Lung (tissue), 12 donors: ENCODE data around the gene ADAMTSL2. TPM values are rescaled to one million over a fixed set of nuclear protein-coding genes. Genes with fewer than 3 reads are reported as not detected.

Experiments used
- ATAC-seq: fragments of 200-7000 bp; cut with Tn5 transposase; one replicate; pipeline ENCODE4 v1.9.1; 2020; ENCODE audit warnings: moderate number of reproducible peaks; ENCODE audit not compliant: insufficient read depth, low FRiP score
- DNase-seq, 3 donors: peaks; one replicate each; pipeline ENCODE4 v3.0.0-alpha.2; 2013 to 2017
- H3K27ac ChIP-seq, 2 donors: one replicate each; pipeline ENCODE4 v1.5.1; 2013; ENCODE audit warnings: mild to moderate bottlenecking in 2 of 2, moderate library complexity in 2 of 2, control low read depth in 1 of 2, inconsistent platforms in 1 of 2, low read depth in 1 of 2, low read length in 1 of 2
- H3K27me3 ChIP-seq, 3 donors: one replicate each; pipeline ENCODE4 v1.5.1; 2013; ENCODE audit warnings: low read length in 2 of 3; ENCODE audit not compliant: control insufficient read depth in 3 of 3, insufficient read depth in 3 of 3
- H3K36me3 ChIP-seq, 4 donors: one replicate each; pipeline ENCODE4 v1.5.1; 2013; ENCODE audit warnings: low read length in 4 of 4, mild to moderate bottlenecking in 1 of 4, moderate library complexity in 1 of 4; ENCODE audit not compliant: control insufficient read depth in 4 of 4, insufficient read depth in 4 of 4
- H3K4me1 ChIP-seq, 5 donors: one replicate each; pipeline ENCODE4 v1.5.1; 2013; ENCODE audit warnings: low read length in 5 of 5, mild to moderate bottlenecking in 2 of 5, moderate library complexity in 1 of 5; ENCODE audit not compliant: control insufficient read depth in 5 of 5, insufficient read depth in 5 of 5
- H3K4me3 ChIP-seq: one replicate; pipeline ENCODE4 v1.5.1; 2013; ENCODE audit warnings: mild to moderate bottlenecking, control low read depth, moderate library complexity
- H3K9ac ChIP-seq, 2 donors: one replicate each; pipeline ENCODE4 v1.5.1; 2013; ENCODE audit warnings: low read length in 2 of 2, control low read depth in 1 of 2; ENCODE audit not compliant: insufficient read depth in 1 of 2
- H3K9me3 ChIP-seq, 4 donors: one replicate each; pipeline ENCODE4 v1.5.1; 2013; ENCODE audit warnings: low read length in 3 of 4, mild to moderate bottlenecking in 1 of 4, moderate library complexity in 1 of 4; ENCODE audit not compliant: control insufficient read depth in 4 of 4, insufficient read depth in 3 of 4
- WGBS, 2 donors: extraction: QIAGEN DNeasy Blood & Tissue Kit; methylation state at CpG; one replicate each; pipeline ENCODE4 v1.1.7; 2013; 5-methylcytosine and 5-hydroxymethylcytosine counted together
- polyA plus RNA-seq, 2 donors: library from polyadenylated mRNA; stranded (reverse); fragments of 200-250 nt; gene quantifications; one replicate each; pipeline ENCODE4 v1.2.1, GENCODE V29; 2013
- total RNA-seq, 2 donors: library from RNA; depleted of rRNA in 1 of 2; stranded (reverse); fragments of >200 nt in 1 of 2; gene quantifications; one replicate each; pipeline ENCODE4 v1.2.1, GENCODE V29; 2014 to 2021
- TF ChIP-seq, protein P1 (sequence below): IDR thresholded peaks from 2 replicates; pipeline ENCODE4 v1.5.1; 2012; ENCODE audit warnings: mild to moderate bottlenecking; ENCODE audit errors: control extremely low read depth, extremely low read depth
- donor health status: control.
- donor health status: control.
- donor health status: Bipolar disorder and iron deficiency.
- donor health status: healthy.
- donor health status: DM: yes; HTN: yes; CAD: no.

Gene ADAMTSL2
- total and polyA plus RNA-seq, 4 donors, result 6.4 to 20.6 (median 10.1) TPM

- ATAC-seq, result no peak
These were observed 21.9 kb downstream of the ADAMTSL2 start for GRCh38 chr9:133556354-133556753.

DNA sequence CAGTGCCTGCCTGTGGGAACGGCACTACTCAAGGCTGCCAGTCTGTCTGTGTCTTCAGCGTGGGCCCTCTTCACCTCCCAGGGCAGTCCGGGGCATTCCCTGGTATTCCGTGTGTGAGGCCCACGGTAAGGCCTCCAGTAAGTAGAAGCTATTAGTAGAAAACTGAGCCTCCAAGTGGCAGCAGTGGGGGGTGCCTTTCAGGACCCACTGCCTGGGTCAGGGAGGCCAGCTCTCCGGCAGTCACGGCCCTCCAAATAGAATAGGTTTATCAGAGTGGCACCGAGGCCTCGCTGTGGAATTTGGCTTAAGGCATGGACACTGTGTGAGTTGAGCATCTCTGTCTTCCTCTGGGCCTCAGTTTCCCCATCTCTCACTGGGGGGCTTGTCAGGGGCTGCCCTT, 23.1 kb downstream of the ADAMTSL2 start:
- ATAC-seq (no peak), DNase-seq (no peak)
- Histone ChIP-seq H3K27ac (peak overlapping the region in 1 of 2 donors; percentile 20), H3K36me3 (no peaks in the 10 kb centered on the region), H3K4me3 (no peak overlapping the region), H3K9me3 (no peaks in the 10 kb centered on the region), H3K4me1 (peaks cover 0 to 58% (median 20%) of the 10 kb centered on the region in 5 donors), H3K9ac (no peak overlapping the region), H3K27me3 (no peaks in the 10 kb centered on the region)
- TF ChIP-seq, protein P1, sequence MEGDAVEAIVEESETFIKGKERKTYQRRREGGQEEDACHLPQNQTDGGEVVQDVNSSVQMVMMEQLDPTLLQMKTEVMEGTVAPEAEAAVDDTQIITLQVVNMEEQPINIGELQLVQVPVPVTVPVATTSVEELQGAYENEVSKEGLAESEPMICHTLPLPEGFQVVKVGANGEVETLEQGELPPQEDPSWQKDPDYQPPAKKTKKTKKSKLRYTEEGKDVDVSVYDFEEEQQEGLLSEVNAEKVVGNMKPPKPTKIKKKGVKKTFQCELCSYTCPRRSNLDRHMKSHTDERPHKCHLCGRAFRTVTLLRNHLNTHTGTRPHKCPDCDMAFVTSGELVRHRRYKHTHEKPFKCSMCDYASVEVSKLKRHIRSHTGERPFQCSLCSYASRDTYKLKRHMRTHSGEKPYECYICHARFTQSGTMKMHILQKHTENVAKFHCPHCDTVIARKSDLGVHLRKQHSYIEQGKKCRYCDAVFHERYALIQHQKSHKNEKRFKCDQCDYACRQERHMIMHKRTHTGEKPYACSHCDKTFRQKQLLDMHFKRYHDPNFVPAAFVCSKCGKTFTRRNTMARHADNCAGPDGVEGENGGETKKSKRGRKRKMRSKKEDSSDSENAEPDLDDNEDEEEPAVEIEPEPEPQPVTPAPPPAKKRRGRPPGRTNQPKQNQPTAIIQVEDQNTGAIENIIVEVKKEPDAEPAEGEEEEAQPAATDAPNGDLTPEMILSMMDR, result no peak
- 85 to 87% methylated on average over 9 of the region's 9 CpGs for WGBS, 2 donors

More at GRCh38 chr9:133556354-133556753, 21.9 kb downstream of the ADAMTSL2 start:
- no peak overlapping the region for H3K4me3 ChIP-seq
- no peak for DNase-seq
- TF ChIP-seq, protein P1, result no peak
- no peaks in the 10 kb centered on the region for H3K36me3 ChIP-seq
- no peaks in the 10 kb centered on the region for H3K27me3 ChIP-seq
- H3K27ac ChIP-seq, result no peak overlapping the region
- H3K9me3 ChIP-seq, result no peaks in the 10 kb centered on the region
- WGBS, 2 donors, result 84 to 94% methylated on average over 5 of the region's 5 CpGs
- H3K9ac ChIP-seq, result no peak overlapping the region
- peaks cover 0 to 70% (median 20%) of the 10 kb centered on the region in 5 donors for H3K4me1 ChIP-seq

GRCh38 chr9:133558191-133559126, 24.0 kb downstream of the ADAMTSL2 start:
- Histone ChIP-seq H3K36me3 (no peaks in the 10 kb centered on the region), H3K9me3 (no peaks in the 10 kb centered on the region), H3K4me1 (peaks cover 0 to 58% (median 28%) of the 10 kb centered on the region in 5 donors), H3K27me3 (no peaks in the 10 kb centered on the region), H3K4me3 (no peak overlapping the region), H3K9ac (peak overlapping the region in 1 of 2 donors; percentile 11), H3K27ac (peak overlapping the region; percentile 22 to 78)
- WGBS, 2 donors, result 10 to 22% methylated on average over 31 of the region's 31 CpGs
- peak; percentile 92 to 94 (median 92) for DNase-seq
- TF ChIP-seq, protein P1, result no peak
- ATAC-seq, result peak; percentile 73
